Stimulated activated CD4-positive, alpha-beta T cell treated with anti-CD3 and anti-CD28 coated beads, Interleukin-4, amount 100 ng/mL, for 48 hours (primary cell): Measurements from ENCODE around the gene TPRG1L.
"Not testable (repeated sequence)": the region's sequence is repeated elsewhere in the genome, so short reads cannot be mapped to it uniquely, and the experiment has no call there.

ENCODE experiments used
- DNase-seq, 2 donors: peaks; one replicate each; pipeline ENCODE4 v3.0.0-alpha.2; 2020; ENCODE audit warnings: low read depth in 2 of 2

Gene TPRG1L

GRCh38 chr1:3609016-3609768 lies 15.6 kb upstream of the TPRG1L start:
- no peak for DNase-seq

- DNase-seq, result no peak
Measured at GRCh38 chr1:3609769-3610526, 14.9 kb upstream of the TPRG1L start.

GRCh38 chr1:3610527-3611169 lies 14.2 kb upstream of the TPRG1L start:
- DNase-seq, result no peak

GRCh38 chr1:3611170-3612019 lies 13.4 kb upstream of the TPRG1L start, which contains the start of gene MEGF6:
MEGF6 (minus strand) TSS chr1:3611508; CDS start chr1:3611268, 240 bp downstream.
- peak; percentile 45 to 63 for DNase-seq

GRCh38 chr1:3612123-3612522 lies 12.7 kb upstream of the TPRG1L start:
- DNase-seq, result no peak

GRCh38 chr1:3614755-3615742 lies 9.8 kb upstream of the TPRG1L start:
- DNase-seq, result no peak

GRCh38 chr1:3616861-3617260 lies 8.0 kb upstream of the TPRG1L start:
- DNase-seq, result no peak

- no peak for DNase-seq
Measured at GRCh38 chr1:3617806-3618345, 6.9 kb upstream of the TPRG1L start.

- no peak for DNase-seq
Measured at GRCh38 chr1:3618531-3618880, 6.3 kb upstream of the TPRG1L start.

- DNase-seq, result peak; percentile 63 to 65
Measured at GRCh38 chr1:3618881-3619671, 5.7 kb upstream of the TPRG1L start.

GRCh38 chr1:3620708-3621107 lies 4.1 kb upstream of the TPRG1L start:
- DNase-seq, result no peak

- not testable (repeated sequence) for DNase-seq
Measured at GRCh38 chr1:3621151-3621671, 3.6 kb upstream of the TPRG1L start.

GRCh38 chr1:3622102-3622501 lies 2.7 kb upstream of the TPRG1L start:
- not testable (repeated sequence) for DNase-seq

- DNase-seq, result no peak
Measured at GRCh38 chr1:3623441-3624199, 1.2 kb upstream of the TPRG1L start.

GRCh38 chr1:3625151-3625907 lies 514 bp downstream of the TPRG1L start:
- DNase-seq, result no peak

- DNase-seq, result no peak
Measured at GRCh38 chr1:3626025-3626424, 1.2 kb downstream of the TPRG1L start.

GRCh38 chr1:3627515-3628253 lies 2.9 kb downstream of the TPRG1L start:
- DNase-seq, result no peak
